GM12878 (cell line): ENCODE measurements around the gene ADCY9. TPM values are rescaled to one million over a fixed set of nuclear protein-coding genes. Genes with fewer than 3 reads are reported as not detected.

Experiments
- ATAC-seq: fragments of 200-7000 bp; cut with Tn5 transposase; 3 replicates; pipeline ENCODE4 v1.9.1; 2020; ENCODE audit warnings: mild to moderate bottlenecking, moderate library complexity
- BruUV-seq: library from RNA; stranded (reverse); fragments of 400-500 nt; replicated peaks from 2 replicates; lab custom pipeline; 2021; lab: Mats Ljungman, UMichigan
- CTCF ChIA-PET: fragments of 300-600 bp; sonication (Branson Sonifier 250); formaldehyde crosslinking; extraction: SDS; loops from one replicate; lab custom pipeline; 2021; ENCODE audit warnings: inconsistent platforms; lab: Yijun Ruan, JAX
- POLR2A ChIA-PET: fragments of 350-600 bp; formaldehyde crosslinking; extraction: SDS; loops from one replicate; lab custom pipeline; 2021; ENCODE audit warnings: inconsistent platforms; lab: Charles Lee
- RAD21 ChIA-PET: fragments of 300-600 bp; sonication (Branson Sonifier 250); formaldehyde crosslinking; loops from one replicate; lab custom pipeline; 2023; ENCODE audit warnings: antibody characterized with exemption; ENCODE audit not compliant: unreplicated experiment; lab: Charles Lee
- SMC1A ChIA-PET: fragments of 300-600 bp; sonication (Branson Sonifier 250); formaldehyde crosslinking; loops from one replicate; lab custom pipeline; 2023; ENCODE audit not compliant: unreplicated experiment, uncharacterized antibody; lab: Charles Lee
- DNase-seq: peaks from one replicate; pipeline ENCODE4 v3.0.0-alpha.2; 2011; ENCODE audit warnings: low read depth, low spot score
- FAIRE-seq: peaks from 3 replicates; lab custom pipeline; 2011; peaks lifted over from hg19 to GRCh38; lab: Jason Lieb, UNC
- H2AFZ ChIP-seq: 2 replicates; pipeline ENCODE4 v1.6.0; 2011; ENCODE audit warnings: low read depth, low read length, control low read depth; ENCODE audit not compliant: control insufficient read depth
- H3K27ac ChIP-seq: 2 replicates; pipeline ENCODE4 v1.5.1; 2011; ENCODE audit warnings: control low read depth; ENCODE audit not compliant: control insufficient read depth, insufficient read depth
- H3K27me3 ChIP-seq, 2 experiments: replicated peaks in 1 of 2; 2 replicates each; pipeline versions ENCODE4 v1.6.0 to v1.6.1; 2011; ENCODE audit warnings: low read length in 1 of 2; ENCODE audit not compliant: control insufficient read depth in 2 of 2, insufficient read depth in 2 of 2
- H3K36me3 ChIP-seq, 2 experiments: 2 replicates each; pipeline ENCODE4 v1.5.1; 2011; ENCODE audit warnings: low read length in 1 of 2; ENCODE audit not compliant: control insufficient read depth in 2 of 2, insufficient read depth in 2 of 2
- H3K4me1 ChIP-seq: 2 replicates; pipeline ENCODE4 v1.6.1; 2011; ENCODE audit warnings: mild to moderate bottlenecking, low read length, moderate library complexity, mixed read lengths; ENCODE audit not compliant: control insufficient read depth, insufficient read depth
- H3K4me2 ChIP-seq: 2 replicates; pipeline ENCODE4 v1.6.0; 2011; ENCODE audit warnings: control low read depth; ENCODE audit not compliant: control insufficient read depth, insufficient read depth
- H3K4me3 ChIP-seq: fragments of 200-600 bp; sonication (generic); 2 replicates; pipeline ENCODE4 v1.5.1; 2016
- H3K79me2 ChIP-seq: 2 replicates; pipeline ENCODE4 v1.6.0; 2011; ENCODE audit warnings: low read length; ENCODE audit not compliant: control insufficient read depth, insufficient read depth
- H3K9ac ChIP-seq: 2 replicates; pipeline ENCODE4 v1.8.0; 2011; ENCODE audit warnings: low read length, control low read depth, mixed read lengths; ENCODE audit not compliant: control insufficient read depth, insufficient read depth
- H3K9me3 ChIP-seq: replicated peaks from 3 replicates; pipeline ENCODE4 v1.5.1; 2011; ENCODE audit warnings: mild to moderate bottlenecking, low read length; ENCODE audit not compliant: control insufficient read depth, insufficient read depth
- H4K20me1 ChIP-seq: 2 replicates; pipeline ENCODE4 v1.6.0; 2011; ENCODE audit not compliant: control insufficient read depth, insufficient read depth
- EZH2 ChIP-seq: IDR thresholded peaks from 2 replicates; pipeline ENCODE4 v1.6.1; 2012; ENCODE audit warnings: low read depth, mild to moderate bottlenecking, control low read depth, inconsistent platforms, low read length, borderline replicate concordance; ENCODE audit not compliant: control insufficient read depth
- FOXM1 ChIP-seq: IDR thresholded peaks from 2 replicates; pipeline ENCODE4 v1.6.1; 2012; ENCODE audit warnings: low read depth, mild to moderate bottlenecking, inconsistent platforms, low read length, moderate library complexity
- MYB ChIP-seq: fragments of 150-350 bp; IDR thresholded peaks from 2 replicates; pipeline ENCODE4 v1.6.1; 2014; ENCODE audit warnings: mild to moderate bottlenecking, low read depth, low read length, borderline replicate concordance
- YBX1 ChIP-seq: fragments of 450-650 bp; IDR thresholded peaks from 2 replicates; pipeline ENCODE4 v1.6.1; 2016; ENCODE audit warnings: antibody characterized with exemption
- WGBS: methylation state at CpG from one replicate; pipeline ENCODE4 v1.1.6; 2016; ENCODE audit warnings: low lambda C conversion rate; ENCODE audit not compliant: insufficient replicate concordance, insufficient coverage; ENCODE audit errors: missing lambda C conversion rate; 5-methylcytosine and 5-hydroxymethylcytosine counted together
- in situ Hi-C: fragments of 300-500 bp; cut with MboI; formaldehyde crosslinking; loops from 9 replicates; pipeline ENCODE4 v1.14.3; 2018; ENCODE audit warnings: mixed read lengths
- intact Hi-C: fragments of 100-400 bp; cut with micrococcal nuclease; formaldehyde crosslinking; loops from one replicate; pipeline ENCODE4 v1.14.2; 2022; ENCODE audit not compliant: unreplicated experiment
- polyA plus RNA-seq, 11 experiments: library from polyadenylated mRNA; depleted of rRNA in 4 of 11; unstranded in 6 of 11; stranded (reverse) in 5 of 11; fragments of >200 nt; fragmentation: Nextera tagmentation in 4 of 11; fragmentation: Illumina TruSeq in 1 of 11; extraction: Ambion mirVana in 4 of 11; extraction: Trizol in 1 of 11; gene quantifications; 1 replicate in 1 of 11; 2 replicates in 10 of 11; pipeline versions ENCODE4 v1.2.1 to v1.2.3, GENCODE V29; 2011 to 2016; ENCODE audit warnings: inconsistent platforms in 2 of 11, missing spikeins in 2 of 11, low read depth in 1 of 11
- total RNA-seq, 4 experiments: library from RNA; depleted of rRNA in 3 of 4; stranded (reverse); fragments of >200 nt in 3 of 4; fragmentation: Illumina TruSeq in 1 of 4; extraction: Trizol in 1 of 4; gene quantifications; 2 replicates each; pipeline versions ENCODE4 v1.2.1 to v1.2.3, GENCODE V29; 2013 to 2021
- TF ChIP-seq, protein P1 (sequence below): fragments of 450-650 bp; conservative IDR thresholded peaks from 2 replicates; pipeline ENCODE4 v1.6.1; 2017; ENCODE audit warnings: mild to moderate bottlenecking, moderate library complexity
- TF ChIP-seq, protein P2 (sequence below): IDR thresholded peaks from 2 replicates; pipeline ENCODE4 v1.6.1; 2011; ENCODE audit warnings: low read depth, mild to moderate bottlenecking, low read length, moderate library complexity, borderline replicate concordance; ENCODE audit errors: extremely low read depth

The ADCY9 gene
- total and polyA plus RNA-seq, 10 of the 15 experiments (the other 5 are each of a cell fraction or from before 2014, with no cell fraction given) = 0.09 to 0.41 (median 0.15) TPM; not detected in 3

DNA sequence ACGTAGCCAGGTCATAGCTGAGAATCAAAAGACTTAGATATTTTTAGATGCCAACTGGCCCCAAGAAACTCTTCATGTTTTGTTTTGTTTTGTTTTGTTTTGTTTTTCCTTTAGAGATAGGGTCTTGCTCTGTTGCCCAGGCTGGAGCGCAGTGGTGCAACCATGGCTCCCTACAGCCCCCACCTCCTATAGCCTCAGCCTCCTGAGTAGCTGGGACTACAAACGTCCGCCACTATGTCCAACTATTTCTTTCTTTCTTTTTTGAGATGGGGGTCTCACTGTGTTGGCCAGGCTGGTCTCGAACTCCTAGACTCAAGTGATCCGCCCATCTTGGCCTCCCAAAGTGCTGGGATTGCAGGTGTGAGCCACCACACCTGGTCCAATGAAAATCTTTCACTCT, 107.1 kb downstream of the ADCY9 start (continued):
- TF ChIP-seq, protein P1, sequence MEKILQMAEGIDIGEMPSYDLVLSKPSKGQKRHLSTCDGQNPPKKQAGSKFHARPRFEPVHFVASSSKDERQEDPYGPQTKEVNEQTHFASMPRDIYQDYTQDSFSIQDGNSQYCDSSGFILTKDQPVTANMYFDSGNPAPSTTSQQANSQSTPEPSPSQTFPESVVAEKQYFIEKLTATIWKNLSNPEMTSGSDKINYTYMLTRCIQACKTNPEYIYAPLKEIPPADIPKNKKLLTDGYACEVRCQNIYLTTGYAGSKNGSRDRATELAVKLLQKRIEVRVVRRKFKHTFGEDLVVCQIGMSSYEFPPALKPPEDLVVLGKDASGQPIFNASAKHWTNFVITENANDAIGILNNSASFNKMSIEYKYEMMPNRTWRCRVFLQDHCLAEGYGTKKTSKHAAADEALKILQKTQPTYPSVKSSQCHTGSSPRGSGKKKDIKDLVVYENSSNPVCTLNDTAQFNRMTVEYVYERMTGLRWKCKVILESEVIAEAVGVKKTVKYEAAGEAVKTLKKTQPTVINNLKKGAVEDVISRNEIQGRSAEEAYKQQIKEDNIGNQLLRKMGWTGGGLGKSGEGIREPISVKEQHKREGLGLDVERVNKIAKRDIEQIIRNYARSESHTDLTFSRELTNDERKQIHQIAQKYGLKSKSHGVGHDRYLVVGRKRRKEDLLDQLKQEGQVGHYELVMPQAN = no peak

DNA sequence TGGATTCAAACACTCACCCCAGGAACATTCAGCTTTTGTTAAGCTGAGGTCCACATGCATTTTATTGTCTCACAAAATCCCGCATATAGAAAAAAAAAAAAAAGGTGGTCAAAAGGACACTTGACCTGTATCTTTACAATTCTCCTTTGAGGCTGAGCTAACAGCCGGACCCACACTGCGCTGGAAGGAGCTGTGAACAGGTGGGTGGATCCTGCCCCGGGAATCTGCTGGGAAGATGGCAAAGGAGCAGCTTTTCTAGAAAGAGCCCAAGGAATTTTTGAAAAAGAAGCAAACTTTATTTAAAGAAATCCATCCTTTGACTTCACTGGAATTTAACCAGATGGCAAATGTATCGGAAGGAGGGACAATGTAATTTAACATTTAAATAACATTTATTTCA, 108.1 kb downstream of the ADCY9 start:
- ATAC-seq (no peak), DNase-seq (no peak), FAIRE-seq (no peak)
- WGBS = 61% methylated on average over 4 of the region's 5 CpGs
- H3K9ac ChIP-seq = no peak overlapping the region
- CTCF ChIA-PET = no interaction called here
- no peak overlapping the region for H3K27ac ChIP-seq
- in situ Hi-C loops (no loop called here), intact Hi-C loops (no loop called here)
- H3K27me3 ChIP-seq = no peaks in the 10 kb centered on the region; a peak in 1 of 4 replicates
- no TSS peak for BruUV-seq
- no peaks in the 10 kb centered on the region for H4K20me1 ChIP-seq
- no peaks in the 10 kb centered on the region for H3K4me1 ChIP-seq
- TF ChIP-seq FOXM1 (no peak), EZH2 (no peak), YBX1 (no peak), MYB (no peak)
- TF ChIP-seq, protein P2, sequence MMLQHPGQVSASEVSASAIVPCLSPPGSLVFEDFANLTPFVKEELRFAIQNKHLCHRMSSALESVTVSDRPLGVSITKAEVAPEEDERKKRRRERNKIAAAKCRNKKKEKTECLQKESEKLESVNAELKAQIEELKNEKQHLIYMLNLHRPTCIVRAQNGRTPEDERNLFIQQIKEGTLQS = no peak
- H3K36me3 ChIP-seq = no peaks in the 10 kb centered on the region
- H2AFZ ChIP-seq = no peak overlapping the region
- SMC1A ChIA-PET = no interaction called here
- H3K4me3 ChIP-seq = no peak overlapping the region
- RAD21 ChIA-PET = no interaction called here
- no peak overlapping the region for H3K4me2 ChIP-seq
- no peaks in the 10 kb centered on the region for H3K79me2 ChIP-seq
- POLR2A ChIA-PET = no interaction called here
- no peaks in the 10 kb centered on the region for H3K9me3 ChIP-seq
